Measurements from ENCODE around the gene JAG1. TPM values are rescaled to one million over a fixed set of nuclear protein-coding genes. Genes with fewer than 3 reads are reported as not detected.

JAG1 gene
- total and polyA plus RNA-seq, 7 experiments from 2014 or later, result 0.07 to 7.0 (median 0.62) TPM; not detected in 2

DNA sequence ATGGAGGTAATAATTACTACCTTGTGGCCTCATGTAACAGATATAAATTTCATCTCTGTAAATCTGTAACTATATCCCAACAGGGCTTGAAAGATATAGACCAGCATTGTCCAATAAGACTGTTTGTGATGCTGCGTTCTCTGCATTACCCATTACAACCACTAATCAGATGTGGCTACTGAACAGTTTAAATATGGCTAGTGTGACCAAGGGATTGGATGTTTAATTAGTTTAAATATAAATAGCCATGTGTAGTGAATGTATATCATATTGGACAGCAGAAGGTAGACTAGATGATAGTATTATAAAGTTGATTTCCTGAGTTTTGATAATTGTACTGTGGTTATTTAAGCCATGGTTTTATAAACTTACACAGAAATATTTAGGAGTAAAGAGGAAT, 27.8 kb upstream of the JAG1 start:
- Mint-ChIP-seq H3K27me3 (peaks cover 0 to 32% (median 19%) of the 10 kb centered on the region in 5 donors), H3K4me3 (no peak overlapping the region), H3K9me3 (peaks cover 0 to 17% (median 5%) of the 10 kb centered on the region in 11 donors), H3K36me3 (peaks cover 0 to 3% (median 0%) of the 10 kb centered on the region in 5 donors), H3K27ac (no peak overlapping the region), H3K4me1 (no peaks in the 10 kb centered on the region)
- Histone ChIP-seq H3K4me3 (ENCODE audit: low read length) (no peak overlapping the region), H3K36me3 (ENCODE audit: control insufficient read depth in 2 of 3, insufficient read depth in 3 of 3, low read length in 3 of 3) (no peaks in the 10 kb centered on the region), H3K4me1 (ENCODE audit: control insufficient read depth in 2 of 2, insufficient read depth in 2 of 2, low read length in 2 of 2) (no peaks in the 10 kb centered on the region), H3K27me3 (ENCODE audit: control insufficient read depth in 2 of 2, insufficient read depth in 2 of 2, low read length in 2 of 2) (no peaks in the 10 kb centered on the region), H3K27ac (ENCODE audit: low read depth, low read length) (no peak overlapping the region), H3K9me3 (ENCODE audit: control insufficient read depth in 2 of 3, low read length in 3 of 3) (no peaks in the 10 kb centered on the region)
- ATAC-seq (no peak), DNase-seq (no peak)
- intact Hi-C loops (cut with micrococcal nuclease), result no loop called here
- POLR2A ChIA-PET, result no interaction called here
- CTCF ChIA-PET, result no interaction called here

GRCh38 chr20:10699941-10700340, 26.1 kb upstream of the JAG1 start:
- H3K36me3 Mint-ChIP-seq, result peaks cover 0 to 3% (median 0%) of the 10 kb centered on the region in 5 donors
- no peak overlapping the region for H3K27ac ChIP-seq (ENCODE audit: low read depth, low read length)
- intact Hi-C loops (cut with micrococcal nuclease), result no loop called here
- no peak for ATAC-seq
- DNase-seq, result no peak
- CTCF ChIA-PET, result interaction anchor here (0.7 kb wide), 1 partner anchor 31 kb away, joined by 3 read pairs; no protein-coding TSS in a partner anchor
- no peaks in the 10 kb centered on the region for H3K4me1 ChIP-seq (ENCODE audit: control insufficient read depth in 2 of 2, insufficient read depth in 2 of 2, low read length in 2 of 2)
- POLR2A ChIA-PET, result no interaction called here
- H3K36me3 ChIP-seq (ENCODE audit: control insufficient read depth in 2 of 3, insufficient read depth in 3 of 3, low read length in 3 of 3), result no peaks in the 10 kb centered on the region
- no peak overlapping the region for H3K27ac Mint-ChIP-seq
- H3K27me3 Mint-ChIP-seq, result peaks cover 0 to 29% (median 18%) of the 10 kb centered on the region in 5 donors
- no peaks in the 10 kb centered on the region for H3K9me3 ChIP-seq (ENCODE audit: control insufficient read depth in 2 of 3, low read length in 3 of 3)
- H3K4me3 Mint-ChIP-seq, result no peak overlapping the region
- peaks cover 0 to 15% (median 7%) of the 10 kb centered on the region in 11 donors for H3K9me3 Mint-ChIP-seq
- no peaks in the 10 kb centered on the region for H3K27me3 ChIP-seq (ENCODE audit: control insufficient read depth in 2 of 2, insufficient read depth in 2 of 2, low read length in 2 of 2)
- H3K4me1 Mint-ChIP-seq, result no peaks in the 10 kb centered on the region
- no peak overlapping the region for H3K4me3 ChIP-seq (ENCODE audit: low read length)

- ChIA-PET POLR2A (no interaction called here), CTCF (no interaction called here)
- Histone ChIP-seq H3K9me3 (ENCODE audit: control insufficient read depth in 2 of 3, low read length in 3 of 3) (no peaks in the 10 kb centered on the region), H3K4me3 (ENCODE audit: low read length) (no peak overlapping the region), H3K4me1 (ENCODE audit: control insufficient read depth in 2 of 2, insufficient read depth in 2 of 2, low read length in 2 of 2) (no peaks in the 10 kb centered on the region), H3K27me3 (ENCODE audit: control insufficient read depth in 2 of 2, insufficient read depth in 2 of 2, low read length in 2 of 2) (no peaks in the 10 kb centered on the region), H3K27ac (ENCODE audit: low read depth, low read length) (no peak overlapping the region), H3K36me3 (ENCODE audit: control insufficient read depth in 2 of 3, insufficient read depth in 3 of 3, low read length in 3 of 3) (no peaks in the 10 kb centered on the region)
- no peaks in the 10 kb centered on the region for H3K4me1 Mint-ChIP-seq
- no peak overlapping the region for H3K4me3 Mint-ChIP-seq
- H3K27ac Mint-ChIP-seq, result no peak overlapping the region
- peaks cover 0 to 3% (median 0%) of the 10 kb centered on the region in 5 donors for H3K36me3 Mint-ChIP-seq
- ATAC-seq (no peak), DNase-seq (no peak)
- H3K27me3 Mint-ChIP-seq, result peaks cover 0 to 30% (median 16%) of the 10 kb centered on the region in 5 donors
- intact Hi-C loops (cut with micrococcal nuclease), result no loop called here
- peaks cover 0 to 14% (median 6%) of the 10 kb centered on the region in 11 donors for H3K9me3 Mint-ChIP-seq
Observed at GRCh38 chr20:10699489-10699888, 25.7 kb upstream of the JAG1 start.

- H3K27ac ChIP-seq (ENCODE audit: low read depth, low read length), result no peak overlapping the region
- intact Hi-C loops (cut with micrococcal nuclease), result no loop called here
- H3K4me1 ChIP-seq (ENCODE audit: control insufficient read depth in 2 of 2, insufficient read depth in 2 of 2, low read length in 2 of 2), result no peaks in the 10 kb centered on the region
- H3K9me3 Mint-ChIP-seq, result peaks cover 0 to 8% (median 2%) of the 10 kb centered on the region in 11 donors
- DNase-seq, result no peak
- H3K4me1 Mint-ChIP-seq, result no peaks in the 10 kb centered on the region
- no peaks in the 10 kb centered on the region for H3K36me3 Mint-ChIP-seq
- no peak overlapping the region for H3K4me3 ChIP-seq (ENCODE audit: low read length)
- no peak overlapping the region for H3K27ac Mint-ChIP-seq
- ATAC-seq, result no peak
- no peaks in the 10 kb centered on the region for H3K27me3 ChIP-seq (ENCODE audit: control insufficient read depth in 2 of 2, insufficient read depth in 2 of 2, low read length in 2 of 2)
- H3K36me3 ChIP-seq (ENCODE audit: control insufficient read depth in 2 of 3, insufficient read depth in 3 of 3, low read length in 3 of 3), result no peaks in the 10 kb centered on the region
- H3K4me3 Mint-ChIP-seq, result no peak overlapping the region
- H3K27me3 Mint-ChIP-seq, result peaks cover 2 to 29% (median 18%) of the 10 kb centered on the region in 5 donors
- POLR2A ChIA-PET, result no interaction called here
- CTCF ChIA-PET, result no interaction called here
- no peaks in the 10 kb centered on the region for H3K9me3 ChIP-seq (ENCODE audit: control insufficient read depth in 2 of 3, low read length in 3 of 3)
Observed at GRCh38 chr20:10696650-10697049, 22.9 kb upstream of the JAG1 start.

DNA sequence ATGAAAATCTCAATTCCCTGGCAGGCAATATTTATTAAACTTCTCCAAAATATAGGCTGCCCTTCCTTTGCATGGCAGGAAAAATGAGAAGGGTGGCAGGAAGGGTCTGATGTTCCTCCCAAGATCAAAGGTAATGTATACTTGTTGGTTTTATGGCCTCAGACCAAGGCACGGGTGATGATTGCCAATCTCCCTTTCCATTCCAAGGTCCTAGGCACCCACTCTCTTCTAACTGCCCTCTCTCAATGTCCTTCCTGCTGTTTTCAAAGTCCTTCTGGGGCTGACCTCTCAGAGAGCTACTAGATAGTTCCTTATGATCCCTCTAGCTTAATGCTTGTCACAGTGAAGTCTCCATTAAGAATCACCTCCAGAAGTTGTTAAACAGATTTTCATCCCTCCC, 15.6 kb upstream of the JAG1 start:
- Histone ChIP-seq H3K27me3 (ENCODE audit: control insufficient read depth in 2 of 2, insufficient read depth in 2 of 2, low read length in 2 of 2) (no peaks in the 10 kb centered on the region), H3K4me3 (ENCODE audit: low read length) (no peak overlapping the region), H3K36me3 (ENCODE audit: control insufficient read depth in 2 of 3, insufficient read depth in 3 of 3, low read length in 3 of 3) (no peaks in the 10 kb centered on the region), H3K27ac (ENCODE audit: low read depth, low read length) (no peak overlapping the region), H3K9me3 (ENCODE audit: control insufficient read depth in 2 of 3, low read length in 3 of 3) (no peaks in the 10 kb centered on the region), H3K4me1 (ENCODE audit: control insufficient read depth in 2 of 2, insufficient read depth in 2 of 2, low read length in 2 of 2) (no peaks in the 10 kb centered on the region)
- Mint-ChIP-seq H3K4me3 (no peak overlapping the region), H3K9me3 (peaks cover 0 to 3% (median 0%) of the 10 kb centered on the region in 11 donors), H3K27ac (no peak overlapping the region), H3K36me3 (no peaks in the 10 kb centered on the region), H3K4me1 (no peaks in the 10 kb centered on the region), H3K27me3 (peaks cover 5 to 24% (median 10%) of the 10 kb centered on the region in 5 donors)
- DNase-seq (no peak), ATAC-seq (no peak)
- intact Hi-C loops (cut with micrococcal nuclease), result no loop called here
- ChIA-PET CTCF (no interaction called here), POLR2A (no interaction called here)

DNA sequence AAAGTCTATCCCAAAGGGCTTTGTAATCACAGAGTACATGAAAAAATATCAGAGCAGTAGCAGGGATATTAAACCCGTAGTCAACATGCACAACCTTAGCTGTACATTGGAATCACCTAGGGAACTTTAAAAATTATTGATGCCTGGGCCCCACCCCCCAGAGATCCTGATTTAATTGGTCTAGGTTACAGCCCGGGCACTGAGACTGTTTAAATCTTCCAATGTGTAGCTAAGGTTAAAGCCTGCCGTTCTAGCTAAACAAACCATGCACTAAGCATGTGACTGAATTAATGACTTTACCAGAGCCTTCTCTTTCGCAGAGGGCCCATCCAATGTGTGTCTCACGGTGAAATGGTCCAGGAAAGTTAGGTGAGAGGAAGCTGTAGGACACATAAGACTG, 14.1 kb upstream of the JAG1 start:
- intact Hi-C loops (cut with micrococcal nuclease), result no loop called here
- Histone ChIP-seq H3K4me3 (ENCODE audit: low read length) (no peak overlapping the region), H3K36me3 (ENCODE audit: control insufficient read depth in 2 of 3, insufficient read depth in 3 of 3, low read length in 3 of 3) (no peaks in the 10 kb centered on the region), H3K27ac (ENCODE audit: low read depth, low read length) (no peak overlapping the region), H3K4me1 (ENCODE audit: control insufficient read depth in 2 of 2, insufficient read depth in 2 of 2, low read length in 2 of 2) (no peaks in the 10 kb centered on the region), H3K9me3 (ENCODE audit: control insufficient read depth in 2 of 3, low read length in 3 of 3) (no peaks in the 10 kb centered on the region), H3K27me3 (ENCODE audit: control insufficient read depth in 2 of 2, insufficient read depth in 2 of 2, low read length in 2 of 2) (no peaks in the 10 kb centered on the region)
- H3K27ac Mint-ChIP-seq, result no peak overlapping the region
- no peak for ATAC-seq
- peaks cover 0 to 3% (median 0%) of the 10 kb centered on the region in 11 donors for H3K9me3 Mint-ChIP-seq
- POLR2A ChIA-PET, result no interaction called here
- no peak overlapping the region for H3K4me3 Mint-ChIP-seq
- DNase-seq, result no peak
- CTCF ChIA-PET, result no interaction called here
- no peaks in the 10 kb centered on the region for H3K36me3 Mint-ChIP-seq
- no peaks in the 10 kb centered on the region for H3K4me1 Mint-ChIP-seq
- peaks cover 0 to 20% (median 8%) of the 10 kb centered on the region in 5 donors for H3K27me3 Mint-ChIP-seq

DNA sequence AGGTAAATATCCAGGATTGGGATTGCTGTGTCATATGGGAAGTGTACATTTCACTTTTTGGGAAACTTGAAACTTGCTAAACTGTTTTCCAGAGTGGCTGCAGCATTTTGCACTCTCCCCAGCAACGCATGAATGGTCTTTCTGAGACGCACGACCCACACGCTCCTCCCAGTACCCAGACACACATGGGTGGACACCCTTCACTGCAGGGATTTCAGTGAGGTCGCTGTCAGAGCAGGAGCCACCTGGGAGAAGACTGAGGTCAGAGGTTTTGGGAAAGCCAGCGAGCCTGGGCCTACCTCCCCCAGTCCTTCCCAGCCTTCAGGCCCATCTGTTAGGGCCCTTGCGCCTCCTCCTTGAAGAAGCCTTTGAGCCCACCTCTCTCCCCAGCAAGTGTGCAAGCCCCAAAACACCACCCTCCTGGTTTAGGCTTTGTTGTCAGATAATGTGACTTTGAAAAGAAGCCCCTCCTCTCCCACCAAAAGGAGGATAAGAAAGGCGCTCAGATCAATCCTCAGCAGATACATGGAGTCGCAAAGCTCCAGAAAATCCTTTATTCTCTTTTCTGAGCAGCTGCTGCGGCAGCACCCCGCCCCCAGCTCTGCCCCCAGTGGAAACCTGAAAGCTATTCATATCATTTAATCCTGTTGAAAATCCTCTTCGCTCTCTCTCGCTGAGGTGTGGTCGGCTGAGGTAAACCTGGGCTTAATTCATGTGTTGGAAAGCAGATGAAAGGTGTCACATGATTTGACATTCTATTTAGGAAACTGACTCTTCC, 12.7 kb upstream of the JAG1 start:
- H3K9me3 Mint-ChIP-seq, result peaks cover 0 to 4% (median 0%) of the 10 kb centered on the region in 11 donors
- CTCF ChIA-PET, result no interaction called here
- no peak overlapping the region for H3K4me3 ChIP-seq (ENCODE audit: low read length)
- H3K27me3 Mint-ChIP-seq, result peaks cover under 1 to 22% (median 15%) of the 10 kb centered on the region in 5 donors
- ATAC-seq, result no peak
- no peaks in the 10 kb centered on the region for H3K36me3 ChIP-seq (ENCODE audit: control insufficient read depth in 2 of 3, insufficient read depth in 3 of 3, low read length in 3 of 3)
- intact Hi-C loops (cut with micrococcal nuclease), result no loop called here
- no peaks in the 10 kb centered on the region for H3K27me3 ChIP-seq (ENCODE audit: control insufficient read depth in 2 of 2, insufficient read depth in 2 of 2, low read length in 2 of 2)
- no peak overlapping the region for H3K27ac ChIP-seq (ENCODE audit: low read depth, low read length)
- H3K4me1 ChIP-seq (ENCODE audit: control insufficient read depth in 2 of 2, insufficient read depth in 2 of 2, low read length in 2 of 2), result no peaks in the 10 kb centered on the region
- H3K9me3 ChIP-seq (ENCODE audit: control insufficient read depth in 2 of 3, low read length in 3 of 3), result no peaks in the 10 kb centered on the region
- no peak overlapping the region for H3K27ac Mint-ChIP-seq
- H3K4me3 Mint-ChIP-seq, result no peak overlapping the region
- DNase-seq, result no peak
- H3K4me1 Mint-ChIP-seq, result no peaks in the 10 kb centered on the region
- H3K36me3 Mint-ChIP-seq, result no peaks in the 10 kb centered on the region
- POLR2A ChIA-PET, result no interaction called here

All from naive thymus-derived CD4-positive, alpha-beta T cell (primary cell).